Measurements from ENCODE around the gene EEF1AKMT1. TPM values are rescaled to one million over a fixed set of nuclear protein-coding genes. Genes with fewer than 3 reads are reported as not detected.
A peak's percentile ranks its signal among the peaks of the same experiment; 100 is the strongest.

The EEF1AKMT1 gene
- total and polyA plus RNA-seq, 2 experiments from 2014 or later = 3.2 to 7.6 TPM

- H3K27me3 ChIP-seq (ENCODE audit: insufficient read depth) = peaks cover 33% of the 10 kb centered on the region
- no peaks in the 10 kb centered on the region for H3K9me2 ChIP-seq (ENCODE audit: insufficient read depth)
- TF ChIP-seq STAT1 (IDR thresholded peaks at IDR 0.05; ENCODE audit: unreplicated experiment) = no peak
- TF ChIP-seq ZNF462 (CRISPR knock-in tag; IDR thresholded peaks at IDR 0.05) = no peak
- TF ChIP-seq ZNF331 (CRISPR knock-in tag; IDR thresholded peaks at IDR 0.05; ENCODE audit: low read depth) = no peak
- TF ChIP-seq EZH2 (IDR thresholded peaks at IDR 0.05; ENCODE audit: low read depth, unreplicated experiment) = peak; percentile 72
- TF ChIP-seq JUNB (IDR thresholded peaks at IDR 0.05; ENCODE audit: unreplicated experiment) = no peak
- TF ChIP-seq CREB1 (CRISPR knock-in tag; IDR thresholded peaks at IDR 0.05; ENCODE audit: low read depth) = no peak
- TF ChIP-seq CTCF (conservative IDR thresholded peaks at IDR 0.05; ENCODE audit: low read depth in 2 of 2) = no peak
- TF ChIP-seq, protein P1, sequence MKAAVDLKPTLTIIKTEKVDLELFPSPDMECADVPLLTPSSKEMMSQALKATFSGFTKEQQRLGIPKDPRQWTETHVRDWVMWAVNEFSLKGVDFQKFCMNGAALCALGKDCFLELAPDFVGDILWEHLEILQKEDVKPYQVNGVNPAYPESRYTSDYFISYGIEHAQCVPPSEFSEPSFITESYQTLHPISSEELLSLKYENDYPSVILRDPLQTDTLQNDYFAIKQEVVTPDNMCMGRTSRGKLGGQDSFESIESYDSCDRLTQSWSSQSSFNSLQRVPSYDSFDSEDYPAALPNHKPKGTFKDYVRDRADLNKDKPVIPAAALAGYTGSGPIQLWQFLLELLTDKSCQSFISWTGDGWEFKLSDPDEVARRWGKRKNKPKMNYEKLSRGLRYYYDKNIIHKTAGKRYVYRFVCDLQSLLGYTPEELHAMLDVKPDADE (IDR thresholded peaks at IDR 0.05) = no peak
- no peak for TF ChIP-seq ZNF114 (CRISPR knock-in tag; IDR thresholded peaks at IDR 0.05)
- peak; percentile 60 for TF ChIP-seq EZH2phosphoT487 (IDR thresholded peaks at IDR 0.05; ENCODE audit: unreplicated experiment)
- no peak for TF ChIP-seq NANOG (IDR thresholded peaks at IDR 0.05; ENCODE audit: borderline replicate concordance)
- no peak for TF ChIP-seq POLR2AphosphoS5 (IDR thresholded peaks at IDR 0.05; ENCODE audit: low read depth)
- TF ChIP-seq, protein P2, sequence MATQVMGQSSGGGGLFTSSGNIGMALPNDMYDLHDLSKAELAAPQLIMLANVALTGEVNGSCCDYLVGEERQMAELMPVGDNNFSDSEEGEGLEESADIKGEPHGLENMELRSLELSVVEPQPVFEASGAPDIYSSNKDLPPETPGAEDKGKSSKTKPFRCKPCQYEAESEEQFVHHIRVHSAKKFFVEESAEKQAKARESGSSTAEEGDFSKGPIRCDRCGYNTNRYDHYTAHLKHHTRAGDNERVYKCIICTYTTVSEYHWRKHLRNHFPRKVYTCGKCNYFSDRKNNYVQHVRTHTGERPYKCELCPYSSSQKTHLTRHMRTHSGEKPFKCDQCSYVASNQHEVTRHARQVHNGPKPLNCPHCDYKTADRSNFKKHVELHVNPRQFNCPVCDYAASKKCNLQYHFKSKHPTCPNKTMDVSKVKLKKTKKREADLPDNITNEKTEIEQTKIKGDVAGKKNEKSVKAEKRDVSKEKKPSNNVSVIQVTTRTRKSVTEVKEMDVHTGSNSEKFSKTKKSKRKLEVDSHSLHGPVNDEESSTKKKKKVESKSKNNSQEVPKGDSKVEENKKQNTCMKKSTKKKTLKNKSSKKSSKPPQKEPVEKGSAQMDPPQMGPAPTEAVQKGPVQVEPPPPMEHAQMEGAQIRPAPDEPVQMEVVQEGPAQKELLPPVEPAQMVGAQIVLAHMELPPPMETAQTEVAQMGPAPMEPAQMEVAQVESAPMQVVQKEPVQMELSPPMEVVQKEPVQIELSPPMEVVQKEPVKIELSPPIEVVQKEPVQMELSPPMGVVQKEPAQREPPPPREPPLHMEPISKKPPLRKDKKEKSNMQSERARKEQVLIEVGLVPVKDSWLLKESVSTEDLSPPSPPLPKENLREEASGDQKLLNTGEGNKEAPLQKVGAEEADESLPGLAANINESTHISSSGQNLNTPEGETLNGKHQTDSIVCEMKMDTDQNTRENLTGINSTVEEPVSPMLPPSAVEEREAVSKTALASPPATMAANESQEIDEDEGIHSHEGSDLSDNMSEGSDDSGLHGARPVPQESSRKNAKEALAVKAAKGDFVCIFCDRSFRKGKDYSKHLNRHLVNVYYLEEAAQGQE (IDR thresholded peaks at IDR 0.05; ENCODE audit: unreplicated experiment) = no peak
- peaks cover 47% of the 10 kb centered on the region for H3K27me3 Mint-ChIP-seq (ENCODE audit: insufficient read depth, low read depth, poor library complexity)
- H3K79me2 ChIP-seq (replicated peaks; ENCODE audit: insufficient read depth) = no peaks in the 10 kb centered on the region
- H3K4me1 Mint-ChIP-seq = peaks cover 8% of the 10 kb centered on the region
- H3K27ac Mint-ChIP-seq = no peak within 1 kb of the TSS
- peak within 1 kb of the TSS; percentile 98 for H2AFZ ChIP-seq
- peak within 1 kb of the TSS; percentile 86 for H3K4me3 ChIP-seq
- no peaks in the 10 kb centered on the region for H3K36me3 ChIP-seq (ENCODE audit: insufficient read depth)
- H4K20me1 ChIP-seq (replicated peaks; ENCODE audit: insufficient read depth) = no peaks in the 10 kb centered on the region
- peak within 1 kb of the TSS; percentile 90 for H3K4me2 ChIP-seq
- peaks cover 4% of the 10 kb centered on the region; the same call in 1 of the 2 replicates for H3F3A ChIP-seq (replicated peaks; ENCODE audit: low read depth)
- H3K36me3 Mint-ChIP-seq (ENCODE audit: low read depth) = no peaks in the 10 kb centered on the region; the same call in 2 of the 3 replicates
- ATAC-seq (peak; percentile 43), DNase-seq (ENCODE audit: low spot score) (peak; percentile 48)
- H3K27ac ChIP-seq (ENCODE audit: low read depth) = no peak within 1 kb of the TSS
- H3K4me3 Mint-ChIP-seq = peak within 1 kb of the TSS; percentile 85
- no peaks in the 10 kb centered on the region for H3K9me3 Mint-ChIP-seq
- peaks cover 7% of the 10 kb centered on the region for H3K4me1 ChIP-seq (ENCODE audit: insufficient read depth)
Observed at GRCh38 chr13:20702915-20703779, 70.6 kb downstream of the EEF1AKMT1 start, which contains the start of gene IL17D. Gene IL17D (plus strand): TSS chr13:20703699. CDS start chr13:20704002, 303 bp downstream.

Measured in GM23338 (cell line).